OCI-LY7 (cell line): ENCODE results near the gene WDR5.

Experiments
- EZH2phosphoT487 ChIP-seq: fragments of 200-600 bp; sonication (generic); IDR thresholded peaks from 2 replicates; pipeline ENCODE4 v1.6.1; 2018; ENCODE audit warnings: low read depth, borderline replicate concordance, mild to moderate bottlenecking, mixed run types, antibody characterized with exemption, low read length, moderate library complexity, mixed read lengths
- TF ChIP-seq, protein P1 (sequence below): fragments of 200-600 bp; sonication (generic); conservative IDR thresholded peaks from 2 replicates; pipeline ENCODE4 v1.5.1; 2014; ENCODE audit warnings: mild to moderate bottlenecking, antibody characterized with exemption, low read length, moderate library complexity, mixed read lengths

GRCh38 chr9:134174073-134174449 is 38.2 kb downstream of the WDR5 start:
- TF ChIP-seq, protein P1, sequence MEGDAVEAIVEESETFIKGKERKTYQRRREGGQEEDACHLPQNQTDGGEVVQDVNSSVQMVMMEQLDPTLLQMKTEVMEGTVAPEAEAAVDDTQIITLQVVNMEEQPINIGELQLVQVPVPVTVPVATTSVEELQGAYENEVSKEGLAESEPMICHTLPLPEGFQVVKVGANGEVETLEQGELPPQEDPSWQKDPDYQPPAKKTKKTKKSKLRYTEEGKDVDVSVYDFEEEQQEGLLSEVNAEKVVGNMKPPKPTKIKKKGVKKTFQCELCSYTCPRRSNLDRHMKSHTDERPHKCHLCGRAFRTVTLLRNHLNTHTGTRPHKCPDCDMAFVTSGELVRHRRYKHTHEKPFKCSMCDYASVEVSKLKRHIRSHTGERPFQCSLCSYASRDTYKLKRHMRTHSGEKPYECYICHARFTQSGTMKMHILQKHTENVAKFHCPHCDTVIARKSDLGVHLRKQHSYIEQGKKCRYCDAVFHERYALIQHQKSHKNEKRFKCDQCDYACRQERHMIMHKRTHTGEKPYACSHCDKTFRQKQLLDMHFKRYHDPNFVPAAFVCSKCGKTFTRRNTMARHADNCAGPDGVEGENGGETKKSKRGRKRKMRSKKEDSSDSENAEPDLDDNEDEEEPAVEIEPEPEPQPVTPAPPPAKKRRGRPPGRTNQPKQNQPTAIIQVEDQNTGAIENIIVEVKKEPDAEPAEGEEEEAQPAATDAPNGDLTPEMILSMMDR = no peak
- no peak for TF ChIP-seq EZH2phosphoT487
